LNCAP (cell line): Measurements from ENCODE around the gene MIER1.

Source experiments
- CTCF ChIP-seq: fragments of 450-650 bp; IDR thresholded peaks from 2 replicates; pipeline ENCODE4 v1.5.1; 2017; ENCODE audit warnings: mild to moderate bottlenecking

Gene MIER1

GRCh38 chr1:66940981-66941380 is 16.2 kb downstream of the MIER1 start:
- TF ChIP-seq CTCF = no peak

GRCh38 chr1:66943361-66943969 is 18.7 kb downstream of the MIER1 start:
- TF ChIP-seq CTCF = no peak

- no peak for TF ChIP-seq CTCF
Measured at GRCh38 chr1:66944330-66945274, 19.8 kb downstream of the MIER1 start.

- no peak for TF ChIP-seq CTCF
Measured at GRCh38 chr1:66945316-66945715, 20.5 kb downstream of the MIER1 start.

GRCh38 chr1:66947267-66947666 is 22.5 kb downstream of the MIER1 start:
- no peak for TF ChIP-seq CTCF

GRCh38 chr1:66951513-66951912 is 26.7 kb downstream of the MIER1 start:
- TF ChIP-seq CTCF = no peak

- no peak for TF ChIP-seq CTCF
Measured at GRCh38 chr1:66954208-66954607, 29.4 kb downstream of the MIER1 start.
